NB4 (cell line): ENCODE results near the gene CDH11.

Experiments
- CTCF ChIP-seq: IDR thresholded peaks from one replicate; pipeline ENCODE4 v1.5.1; 2012; ENCODE audit warnings: low read depth, low read length
- MYC ChIP-seq: IDR thresholded peaks from 2 replicates; pipeline ENCODE4 v1.6.1; 2011; ENCODE audit warnings: low read depth, low read length

- TF ChIP-seq CTCF (no peak), MYC (no peak)
Observed at GRCh38 chr16:65004570-65004969, 117.3 kb downstream of the CDH11 start.
